ENCODE measurements around the gene XPO4. TPM values are rescaled to one million over a fixed set of nuclear protein-coding genes. Genes with fewer than 3 reads are reported as not detected.
A peak's percentile ranks its signal among the peaks of the same experiment; 100 is the strongest.
"Not testable (repeated sequence)": the region's sequence is repeated elsewhere in the genome, so short reads cannot be mapped to it uniquely, and the experiment has no call there.

Gene XPO4
- total RNA-seq, 1 donor from 2014 or later = 34.8 TPM

GRCh38 chr13:20873348-20873747 is 29.2 kb downstream of the XPO4 start:
- Mint-ChIP-seq H3K27me3 (no peaks in the 10 kb centered on the region), H3K27ac (peak overlapping the region; percentile 41), H3K36me3 (ENCODE audit: low read depth) (peaks cover 12% of the 10 kb centered on the region), H3K4me3 (no peak overlapping the region), H3K4me1 (peaks cover 16% of the 10 kb centered on the region), H3K9me3 (peaks cover 7% of the 10 kb centered on the region)
- no peak for DNase-seq
- intact Hi-C loops (cut with micrococcal nuclease) = no loop called here

DNA sequence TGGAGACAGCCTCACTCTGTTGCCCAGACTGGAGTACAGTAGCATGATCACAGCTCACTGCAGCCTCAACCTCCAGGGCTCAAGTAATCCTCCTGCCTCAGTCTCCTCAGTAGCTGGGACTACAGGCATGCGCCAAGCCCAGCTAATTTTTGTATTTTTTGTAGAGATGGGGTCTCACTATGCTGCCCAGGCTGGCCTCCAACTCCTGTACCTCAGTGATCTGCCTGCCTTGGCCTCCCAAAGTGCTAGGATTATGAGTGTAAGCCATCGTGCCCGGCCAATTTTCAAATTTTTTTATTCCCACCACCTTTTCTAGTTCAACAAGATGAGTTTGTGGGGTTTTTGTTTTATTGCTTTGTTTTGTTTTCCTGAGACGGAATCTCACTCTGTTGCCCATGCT is 31.7 kb downstream of the XPO4 start:
- no peak for DNase-seq
- Mint-ChIP-seq H3K9me3 (no peaks in the 10 kb centered on the region), H3K4me3 (no peak overlapping the region), H3K36me3 (ENCODE audit: low read depth) (peaks cover 4% of the 10 kb centered on the region), H3K27me3 (no peaks in the 10 kb centered on the region), H3K27ac (no peak overlapping the region), H3K4me1 (peaks cover 4% of the 10 kb centered on the region)
- intact Hi-C loops (cut with micrococcal nuclease) = no loop called here

GRCh38 chr13:20869540-20869939 is 33.0 kb downstream of the XPO4 start:
- H3K27ac Mint-ChIP-seq = no peak overlapping the region
- peaks cover 8% of the 10 kb centered on the region for H3K4me1 Mint-ChIP-seq
- no peaks in the 10 kb centered on the region for H3K27me3 Mint-ChIP-seq
- H3K36me3 Mint-ChIP-seq (ENCODE audit: low read depth) = peaks cover 8% of the 10 kb centered on the region
- no peak overlapping the region for H3K4me3 Mint-ChIP-seq
- DNase-seq = no peak
- no peaks in the 10 kb centered on the region for H3K9me3 Mint-ChIP-seq
- intact Hi-C loops (cut with micrococcal nuclease) = no loop called here

GRCh38 chr13:20867408-20867807 is 35.1 kb downstream of the XPO4 start:
- no peaks in the 10 kb centered on the region for H3K27me3 Mint-ChIP-seq
- H3K4me3 Mint-ChIP-seq = no peak overlapping the region
- intact Hi-C loops (cut with micrococcal nuclease) = no loop called here
- DNase-seq = no peak
- H3K4me1 Mint-ChIP-seq = peaks cover 8% of the 10 kb centered on the region
- peaks cover 13% of the 10 kb centered on the region for H3K36me3 Mint-ChIP-seq (ENCODE audit: low read depth)
- H3K9me3 Mint-ChIP-seq = no peaks in the 10 kb centered on the region
- H3K27ac Mint-ChIP-seq = no peak overlapping the region

- DNase-seq; intact Hi-C loops (cut with micrococcal nuclease); H3K27me3 Mint-ChIP-seq; H3K4me1 Mint-ChIP-seq; H3K4me3 Mint-ChIP-seq; H3K9me3 Mint-ChIP-seq; H3K27ac Mint-ChIP-seq: not testable (repeated sequence)
- peaks cover 25% of the 10 kb centered on the region for H3K36me3 Mint-ChIP-seq (ENCODE audit: low read depth)
Measured at GRCh38 chr13:20861666-20862065, 40.9 kb downstream of the XPO4 start.

GRCh38 chr13:20860844-20861243 is 41.7 kb downstream of the XPO4 start:
- Mint-ChIP-seq H3K9me3 (no peaks in the 10 kb centered on the region), H3K4me3 (no peak overlapping the region), H3K27ac (no peak overlapping the region), H3K4me1 (peaks cover 4% of the 10 kb centered on the region), H3K36me3 (ENCODE audit: low read depth) (peaks cover 25% of the 10 kb centered on the region), H3K27me3 (no peaks in the 10 kb centered on the region)
- DNase-seq = no peak
- intact Hi-C loops (cut with micrococcal nuclease) = no loop called here

DNA sequence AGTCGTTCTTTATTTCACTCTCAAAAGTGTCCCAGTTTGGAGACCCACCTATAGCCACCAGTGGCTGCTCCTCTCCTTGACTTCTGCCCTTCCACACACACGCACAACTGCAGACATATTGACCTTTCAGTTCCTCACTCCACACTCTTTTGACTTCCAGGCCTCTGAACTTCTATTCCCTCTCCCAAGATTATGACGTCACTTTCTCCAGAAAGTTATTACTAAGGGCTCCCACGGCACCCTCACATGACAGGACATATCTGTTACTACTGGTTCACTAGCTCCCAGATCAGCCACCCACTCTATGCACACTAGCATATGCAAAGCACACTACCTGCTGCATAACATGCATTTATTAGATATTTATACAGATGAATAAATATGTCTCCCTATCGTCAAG is 45.9 kb downstream of the XPO4 start:
- H3K9me3 Mint-ChIP-seq = no peaks in the 10 kb centered on the region
- H3K27ac Mint-ChIP-seq = no peak overlapping the region
- intact Hi-C loops (cut with micrococcal nuclease) = no loop called here
- peaks cover 17% of the 10 kb centered on the region for H3K36me3 Mint-ChIP-seq (ENCODE audit: low read depth)
- H3K27me3 Mint-ChIP-seq = no peaks in the 10 kb centered on the region
- H3K4me3 Mint-ChIP-seq = no peak overlapping the region
- no peaks in the 10 kb centered on the region for H3K4me1 Mint-ChIP-seq
- DNase-seq = no peak

GRCh38 chr13:20851844-20852402 is 50.6 kb downstream of the XPO4 start:
- no peaks in the 10 kb centered on the region for H3K4me1 Mint-ChIP-seq
- no peak for DNase-seq
- intact Hi-C loops (cut with micrococcal nuclease) = no loop called here
- H3K27ac Mint-ChIP-seq = no peak overlapping the region
- H3K27me3 Mint-ChIP-seq = no peaks in the 10 kb centered on the region
- H3K36me3 Mint-ChIP-seq (ENCODE audit: low read depth) = peaks cover 15% of the 10 kb centered on the region
- H3K9me3 Mint-ChIP-seq = no peaks in the 10 kb centered on the region
- no peak overlapping the region for H3K4me3 Mint-ChIP-seq

DNA sequence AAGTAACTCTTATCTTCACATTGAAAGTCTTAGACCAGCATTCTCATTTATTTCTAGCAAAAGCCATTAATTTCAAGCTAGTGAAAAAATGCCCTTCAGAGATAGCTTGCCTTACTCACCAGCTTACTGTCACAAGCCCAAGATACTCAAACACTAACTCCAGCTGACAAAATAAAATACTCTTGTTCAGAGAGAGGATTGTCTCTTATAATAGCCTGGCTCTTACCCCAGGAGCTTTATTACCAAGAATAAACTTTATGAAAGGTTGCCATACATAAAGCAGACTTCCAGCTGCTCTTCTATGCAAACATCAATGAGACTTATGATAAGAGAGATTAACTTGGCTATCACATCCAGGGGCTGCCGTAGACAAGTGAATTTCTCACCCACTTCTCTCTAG is 53.6 kb downstream of the XPO4 start:
- Mint-ChIP-seq H3K4me3 (no peak overlapping the region), H3K4me1 (no peaks in the 10 kb centered on the region), H3K36me3 (ENCODE audit: low read depth) (peaks cover 12% of the 10 kb centered on the region), H3K9me3 (no peaks in the 10 kb centered on the region), H3K27me3 (no peaks in the 10 kb centered on the region), H3K27ac (no peak overlapping the region)
- intact Hi-C loops (cut with micrococcal nuclease) = no loop called here
- DNase-seq = no peak

DNA sequence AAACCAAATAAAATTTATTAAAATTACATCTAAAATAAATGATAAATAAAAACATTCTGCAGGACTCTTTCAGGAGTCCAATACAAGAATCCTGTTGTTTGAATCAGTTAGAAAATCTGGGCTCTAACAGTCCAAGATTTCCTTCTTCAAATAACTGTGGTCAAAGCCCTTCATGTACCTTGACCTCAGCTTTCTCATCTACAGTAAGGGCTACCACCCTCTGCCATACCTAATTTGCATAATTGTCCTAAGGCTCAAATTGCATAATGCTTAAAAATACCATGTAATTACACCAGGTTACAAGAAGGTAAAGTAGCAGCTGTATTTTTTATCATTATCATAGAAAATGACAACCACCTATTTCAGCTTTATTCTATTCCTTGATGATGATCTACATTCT is 54.3 kb downstream of the XPO4 start:
- no peak overlapping the region for H3K4me3 Mint-ChIP-seq
- no peaks in the 10 kb centered on the region for H3K27me3 Mint-ChIP-seq
- DNase-seq = no peak
- intact Hi-C loops (cut with micrococcal nuclease) = no loop called here
- no peaks in the 10 kb centered on the region for H3K4me1 Mint-ChIP-seq
- H3K36me3 Mint-ChIP-seq (ENCODE audit: low read depth) = peaks cover 13% of the 10 kb centered on the region
- H3K27ac Mint-ChIP-seq = no peak overlapping the region
- H3K9me3 Mint-ChIP-seq = no peaks in the 10 kb centered on the region

GRCh38 chr13:20847296-20847695 is 55.2 kb downstream of the XPO4 start:
- Mint-ChIP-seq H3K27ac (no peak overlapping the region), H3K9me3 (no peaks in the 10 kb centered on the region), H3K4me1 (no peaks in the 10 kb centered on the region), H3K36me3 (ENCODE audit: low read depth) (peaks cover 17% of the 10 kb centered on the region), H3K27me3 (no peaks in the 10 kb centered on the region), H3K4me3 (no peak overlapping the region)
- intact Hi-C loops (cut with micrococcal nuclease) = no loop called here
- no peak for DNase-seq

GRCh38 chr13:20843166-20843565 is 59.4 kb downstream of the XPO4 start:
- no peak overlapping the region for H3K27ac Mint-ChIP-seq
- H3K27me3 Mint-ChIP-seq = no peaks in the 10 kb centered on the region
- peaks cover 19% of the 10 kb centered on the region for H3K36me3 Mint-ChIP-seq (ENCODE audit: low read depth)
- no peak for DNase-seq
- no peaks in the 10 kb centered on the region for H3K4me1 Mint-ChIP-seq
- H3K4me3 Mint-ChIP-seq = no peak overlapping the region
- no peaks in the 10 kb centered on the region for H3K9me3 Mint-ChIP-seq
- intact Hi-C loops (cut with micrococcal nuclease) = no loop called here

- Mint-ChIP-seq H3K4me3 (no peak overlapping the region), H3K36me3 (ENCODE audit: low read depth) (peaks cover 33% of the 10 kb centered on the region), H3K4me1 (no peaks in the 10 kb centered on the region), H3K27me3 (no peaks in the 10 kb centered on the region), H3K27ac (no peak overlapping the region), H3K9me3 (no peaks in the 10 kb centered on the region)
- intact Hi-C loops (cut with micrococcal nuclease) = no loop called here
- no peak for DNase-seq
Measured at GRCh38 chr13:20840568-20840967, 62.0 kb downstream of the XPO4 start.

- no peak overlapping the region for H3K4me3 Mint-ChIP-seq
- intact Hi-C loops (cut with micrococcal nuclease) = loop anchor here (5.0 kb wide), 1 partner anchor 62 kb away; the partner anchor contains the start of gene EEF1AKMT1
- peaks cover 17% of the 10 kb centered on the region for H3K36me3 Mint-ChIP-seq (ENCODE audit: low read depth)
- no peak for DNase-seq
- H3K27ac Mint-ChIP-seq = no peak overlapping the region
- H3K4me1 Mint-ChIP-seq = peaks cover 3% of the 10 kb centered on the region
- no peaks in the 10 kb centered on the region for H3K9me3 Mint-ChIP-seq
- no peaks in the 10 kb centered on the region for H3K27me3 Mint-ChIP-seq
Measured at GRCh38 chr13:20833900-20834679, 68.5 kb downstream of the XPO4 start.
